K562 (cell line): Measurements from ENCODE around the gene ZDHHC16. TPM values are rescaled to one million over a fixed set of nuclear protein-coding genes. Genes with fewer than 3 reads are reported as not detected.

Experiments
- ATAC-seq: fragments of 200-7000 bp; cut with Tn5 transposase; 3 replicates; pipeline ENCODE4 v1.9.1; 2020; ENCODE audit warnings: moderate library complexity
- BruUV-seq: library from RNA; stranded (reverse); fragments of 400-500 nt; replicated peaks from 2 replicates; lab custom pipeline; 2021; lab: Mats Ljungman, UMichigan
- CTCF ChIA-PET: fragments of 300-600 bp; formaldehyde crosslinking; extraction: SDS; loops from one replicate; lab custom pipeline; 2021; ENCODE audit warnings: low intra/inter-chr PET ratio; lab: Yijun Ruan, JAX
- POLR2A ChIA-PET: fragments of 300-600, 350-650 bp; sonication (Branson Sonifier 250); formaldehyde crosslinking; extraction: SDS; loops from one replicate; lab custom pipeline; 2021; ENCODE audit warnings: antibody characterized with exemption, inconsistent platforms; lab: Yijun Ruan, JAX
- DNase-seq, 4 experiments: peaks; one replicate each; pipeline versions ENCODE4 v3.0.0 to v3.0.0-alpha.2; 2011 to 2018; ENCODE audit warnings: low spot score in 3 of 4, mixed read lengths in 3 of 4; ENCODE audit errors: extremely low read depth in 1 of 4
- FAIRE-seq: peaks from 2 replicates; lab custom pipeline; 2011; peaks lifted over from hg19 to GRCh38; lab: Jason Lieb, UNC
- H2AFZ ChIP-seq: 2 replicates; pipeline ENCODE4 v1.6.0; 2011; ENCODE audit warnings: low read depth, low read length, control low read depth, inconsistent platforms
- H3K27ac ChIP-seq: fragments of 200-600 bp; 3 replicates; pipeline ENCODE4 v1.8.0; 2011; ENCODE audit warnings: low read depth, mild to moderate bottlenecking, control low read depth, inconsistent platforms, low read length, moderate library complexity, mixed read lengths; ENCODE audit errors: extremely low read depth
- H3K27me3 ChIP-seq, 2 experiments: fragments of 300-600 bp in 1 of 2; 2 replicates in 1 of 2; 3 replicates in 1 of 2; pipeline versions ENCODE4 v1.6.0 to v1.8.0; 2011; ENCODE audit warnings: inconsistent platforms in 2 of 2, low read length in 2 of 2, mild to moderate bottlenecking in 1 of 2, mixed read lengths in 1 of 2, moderate library complexity in 1 of 2; ENCODE audit not compliant: control insufficient read depth in 2 of 2, insufficient read depth in 2 of 2
- H3K36me3 ChIP-seq: fragments of 300-600 bp; 3 replicates; pipeline ENCODE4 v1.8.0; 2011; ENCODE audit warnings: mild to moderate bottlenecking, low read length, inconsistent platforms; ENCODE audit not compliant: control insufficient read depth, insufficient read depth
- H3K4me1 ChIP-seq, 2 experiments: fragments of 200-600 bp in 1 of 2; replicated peaks in 1 of 2; 2 replicates in 1 of 2; 3 replicates in 1 of 2; pipeline versions ENCODE4 v1.5.1 to v1.8.0; 2011; ENCODE audit warnings: inconsistent platforms in 2 of 2, low read length in 2 of 2, mild to moderate bottlenecking in 1 of 2, mixed read lengths in 1 of 2, moderate library complexity in 1 of 2; ENCODE audit not compliant: control insufficient read depth in 2 of 2, insufficient read depth in 2 of 2
- H3K4me2 ChIP-seq: 2 replicates; pipeline ENCODE4 v1.6.1; 2011; ENCODE audit warnings: low read length, control low read depth, inconsistent platforms, mixed read lengths; ENCODE audit not compliant: insufficient read depth
- H3K4me3 ChIP-seq: fragments of 200-600 bp; sonication (generic), shearing (Covaris generic); 2 replicates; pipeline ENCODE4 v1.5.1; 2016; ENCODE audit warnings: control low read depth, inconsistent platforms
- H3K79me2 ChIP-seq: fragments of 200-600 bp; 3 replicates; pipeline ENCODE4 v1.8.0; 2011; ENCODE audit warnings: low read length, inconsistent platforms; ENCODE audit not compliant: control insufficient read depth, insufficient read depth
- H3K9ac ChIP-seq, 2 experiments: 2 replicates each; pipeline versions ENCODE4 v1.6.0 to v1.6.1; 2011; ENCODE audit warnings: low read depth in 2 of 2, low read length in 2 of 2, control low read depth in 1 of 2, inconsistent platforms in 1 of 2, mild to moderate bottlenecking in 1 of 2, mixed read lengths in 1 of 2; ENCODE audit not compliant: insufficient read depth in 1 of 2
- H3K9me1 ChIP-seq: one replicate; pipeline ENCODE4 v1.6.0; 2011; ENCODE audit warnings: inconsistent platforms, mild to moderate bottlenecking, low read length, moderate library complexity; ENCODE audit not compliant: control insufficient read depth, insufficient read depth
- H3K9me3 ChIP-seq: replicated peaks from 2 replicates; pipeline ENCODE4 v1.5.1; 2011; ENCODE audit warnings: low read depth, low read length, inconsistent platforms; ENCODE audit not compliant: control insufficient read depth, insufficient read depth
- H4K20me1 ChIP-seq: replicated peaks from 2 replicates; pipeline ENCODE4 v1.6.1; 2011; ENCODE audit warnings: low read length, inconsistent platforms, mixed read lengths; ENCODE audit not compliant: control insufficient read depth, insufficient read depth
- C11orf30 ChIP-seq: fragments of 450-650 bp; IDR thresholded peaks from 2 replicates; pipeline ENCODE4 v1.6.1; 2016; ENCODE audit warnings: low read depth, mild to moderate bottlenecking
- ERF ChIP-seq: fragments of 450-650 bp; formaldehyde crosslinking; IDR thresholded peaks from 2 replicates; pipeline ENCODE4 v1.4.0; 2020; ENCODE audit warnings: mild to moderate bottlenecking, mixed read lengths
- FOXM1 ChIP-seq, 2 experiments: fragments of 450-650 bp in 1 of 2; sonication (generic) in 1 of 2; formaldehyde crosslinking in 1 of 2; IDR thresholded peaks; 2 replicates each; pipeline versions ENCODE4 v1.6.1 to v1.9.0; 2017 to 2022; ENCODE audit warnings: low read depth in 2 of 2, mild to moderate bottlenecking in 2 of 2, missing genetic modification reagents in 1 of 2, moderate library complexity in 1 of 2
- HEY1 ChIP-seq: fragments of 250-450 bp; sonication (Bioruptor Pico); IDR thresholded peaks from 2 replicates; pipeline ENCODE4 v1.5.0; 2020; ENCODE audit warnings: mild to moderate bottlenecking, moderate library complexity, borderline replicate concordance
- MTF1 ChIP-seq: fragments of 250-450 bp; sonication (Bioruptor Pico); IDR thresholded peaks from 2 replicates; pipeline ENCODE4 v1.9.0; 2021; ENCODE audit warnings: moderate library complexity, mild to moderate bottlenecking, inconsistent platforms, borderline replicate concordance
- NBN ChIP-seq: fragments of 450-650 bp; IDR thresholded peaks from 2 replicates; pipeline ENCODE4 v1.6.1; 2016; ENCODE audit warnings: low read depth, mild to moderate bottlenecking
- NR2F6 ChIP-seq: fragments of 450-650 bp; formaldehyde crosslinking; IDR thresholded peaks from 2 replicates; pipeline ENCODE4 v1.4.0; 2020; ENCODE audit warnings: mild to moderate bottlenecking
- TARDBP ChIP-seq: fragments of 450-650 bp; IDR thresholded peaks from 2 replicates; pipeline ENCODE4 v1.6.1; 2016
- TBP ChIP-seq: optimal IDR thresholded peaks from 2 replicates; pipeline ENCODE3; 2011; ENCODE audit warnings: low read depth, low read length, improper control_type of control experiment
- TGIF2 ChIP-seq: sonication (generic); formaldehyde crosslinking; IDR thresholded peaks from 2 replicates; pipeline ENCODE4 v1.8.1; 2022; ENCODE audit warnings: mild to moderate bottlenecking, missing genetic modification reagents, moderate library complexity
- ZNF316 ChIP-seq: fragments of 450-650 bp; IDR thresholded peaks from 2 replicates; pipeline ENCODE4 v1.6.1; 2016
- ZNF318 ChIP-seq, 2 experiments: fragments of 450-650 bp; IDR thresholded peaks; 2 replicates each; pipeline ENCODE4 v1.6.1; 2016; ENCODE audit warnings: mild to moderate bottlenecking in 2 of 2, borderline replicate concordance in 1 of 2, low read depth in 1 of 2, moderate library complexity in 1 of 2
- ZNF766 ChIP-seq: fragments of 200-800 bp; sonication (Bioruptor generic); conservative IDR thresholded peaks from 2 replicates; pipeline ENCODE4 v1.6.1; 2016; ENCODE audit warnings: missing genetic modification characterization, missing compliant biosample characterization
- WGBS: fragments of 100-300 bp; shearing (Covaris generic); methylation state at CpG from one replicate; pipeline ENCODE4 v1.1.6; 2016; ENCODE audit warnings: low coverage, mixed read lengths; ENCODE audit not compliant: insufficient coverage; ENCODE audit errors: missing lambda C conversion rate; 5-methylcytosine and 5-hydroxymethylcytosine counted together
- in situ Hi-C: fragments of 300-500 bp; cut with MboI; formaldehyde crosslinking; loops from 4 replicates; pipeline ENCODE4 v1.15.0; 2018; ENCODE audit warnings: inconsistent platforms, mixed read lengths
- intact Hi-C: fragments of 100-400 bp; cut with micrococcal nuclease; formaldehyde crosslinking; loops from 2 replicates; pipeline ENCODE4 v1.14.2; 2022
- polyA plus RNA-seq, 8 experiments: library from polyadenylated mRNA; depleted of rRNA in 4 of 8; stranded (reverse) in 5 of 8; unstranded in 3 of 8; fragments of >200 nt; fragmentation: Nextera tagmentation in 2 of 8; fragmentation: Illumina TruSeq in 1 of 8; extraction: Ambion mirVana in 2 of 8; extraction: Trizol in 1 of 8; gene quantifications; 2 replicates each; pipeline versions ENCODE4 v1.2.1 to v1.2.3, GENCODE V29; 2011 to 2014; ENCODE audit warnings: inconsistent platforms in 1 of 8, missing spikeins in 1 of 8
- total RNA-seq, 7 experiments: library from RNA; depleted of rRNA in 6 of 7; stranded (reverse); fragments of >200 nt in 6 of 7; fragmentation: Illumina TruSeq in 2 of 7; extraction: Trizol in 2 of 7; gene quantifications; 2 replicates each; pipeline versions ENCODE4 v1.2.1 to v1.2.3, GENCODE V29; 2011 to 2021; ENCODE audit warnings: low replicate concordance in 1 of 7

The ZDHHC16 gene
- total and polyA plus RNA-seq, 9 of the 15 experiments (the other 6 are each of a cell fraction or from before 2014, with no cell fraction given), result 12.5 to 33.8 (median 21.3) TPM

DNA sequence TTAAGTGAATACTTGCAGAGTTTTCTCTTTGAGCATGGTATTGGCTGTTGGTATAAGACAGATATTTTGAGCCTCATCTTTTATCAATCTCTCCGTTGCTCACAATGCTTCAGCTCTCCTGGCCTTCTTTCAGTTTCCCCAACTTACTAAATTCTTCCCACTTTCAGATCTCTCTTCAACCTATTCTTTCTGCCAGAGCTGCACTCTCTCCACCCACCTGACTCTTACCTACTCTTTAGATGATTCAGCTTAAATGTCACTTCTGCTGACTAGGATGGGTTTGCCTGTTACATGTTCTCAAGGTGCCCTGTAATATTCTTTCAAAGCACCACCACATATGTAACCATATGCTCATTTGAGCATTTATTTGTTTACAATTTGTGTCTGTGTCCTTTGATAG lies 1.8 kb upstream of the ZDHHC16 start:
- in situ Hi-C loops (no loop called here), intact Hi-C loops (no loop called here)
- Histone ChIP-seq H3K4me3 (no peak overlapping the region), H3K4me1 (peaks cover 9 to 10% of the 10 kb centered on the region in 2 experiments; a peak in 3 of 5 replicates), H4K20me1 (no peaks in the 10 kb centered on the region), H3K79me2 (peaks cover 41% of the 10 kb centered on the region), H3K4me2 (no peak overlapping the region), H3K9me1 (no peaks in the 10 kb centered on the region), H3K27ac (no peak overlapping the region), H3K9me3 (no peaks in the 10 kb centered on the region), H3K9ac (peak overlapping the region in 1 of 2 experiments; percentile 79; a peak in 1 of 4 replicates), H2AFZ (no peak overlapping the region), H3K27me3 (no peaks in the 10 kb centered on the region), H3K36me3 (peaks cover 33% of the 10 kb centered on the region; the same call in 2 of the 3 replicates)
- FAIRE-seq, result no peak
- no peak for TF ChIP-seq FOXM1 (IDR thresholded peaks at IDR 0.05; ENCODE audit: low read depth)
- TF ChIP-seq FOXM1 (CRISPR knock-in tag; IDR thresholded peaks at IDR 0.05; ENCODE audit: low read depth), result no peak
- 0 out of 2 replicates have a peak, but pooled peaks have one; percentile 21 for TF ChIP-seq C11orf30
- TF ChIP-seq MTF1 (CRISPR knock-in tag), result no peak
- TF ChIP-seq NBN, result no peak
- no peak for TF ChIP-seq ERF (CRISPR knock-in tag)
- TF ChIP-seq HEY1 (CRISPR knock-in tag), result no peak
- no peak for TF ChIP-seq ZNF318 (IDR thresholded peaks at IDR 0.05; ENCODE audit: borderline replicate concordance in 1 of 2, low read depth in 1 of 2)
- TF ChIP-seq TBP, result no peak
- no peak for TF ChIP-seq TGIF2
- TF ChIP-seq TARDBP, result no peak
- TF ChIP-seq ZNF766 (CRISPR knock-in tag), result no peak
- TF ChIP-seq NR2F6 (CRISPR knock-in tag), result no peak
- TF ChIP-seq ZNF316, result peak; percentile 43; the same call in 1 of the 2 replicates
- no peak for ATAC-seq
- no peak for DNase-seq
- POLR2A ChIA-PET, result interaction anchor here (1.7 kb wide), 1 partner anchor 16 kb away, joined by 4 read pairs; no protein-coding TSS in a partner anchor
- 77% methylated on average over 1 of the region's 1 CpG for WGBS
- BruUV-seq, result no TSS peak
- CTCF ChIA-PET, result no interaction called here
